MM.1S (cell line): Measurements from ENCODE around the gene MVB12B.

Experiments used
- DNase-seq: peaks from one replicate; pipeline ENCODE4 v3.0.0-alpha.2; 2015
- H2AFZ ChIP-seq: fragments of 300-600 bp; sonication (generic); 2 replicates; pipeline ENCODE4 v1.6.0; 2016; ENCODE audit warnings: antibody characterized with exemption, low read length
- H3F3A ChIP-seq: fragments of 300-600 bp; sonication (generic); 2 replicates; pipeline ENCODE4 v1.6.1; 2016; ENCODE audit warnings: mild to moderate bottlenecking, antibody characterized with exemption, low read length, moderate library complexity, mixed read lengths; ENCODE audit not compliant: insufficient read depth
- H3K27ac ChIP-seq: fragments of 300-600 bp; sonication (generic); 2 replicates; pipeline ENCODE4 v1.5.1; 2016; ENCODE audit warnings: mild to moderate bottlenecking, low read length
- H3K27me3 ChIP-seq: fragments of 300-600 bp; sonication (generic); replicated peaks from 2 replicates; pipeline ENCODE4 v1.6.0; 2016; ENCODE audit warnings: low read length; ENCODE audit not compliant: insufficient read depth
- H3K36me3 ChIP-seq: fragments of 300-600 bp; sonication (generic); replicated peaks from 2 replicates; pipeline ENCODE4 v1.6.1; 2016; ENCODE audit warnings: mild to moderate bottlenecking, low read length, mixed read lengths; ENCODE audit not compliant: insufficient read depth
- H3K4me1 ChIP-seq: fragments of 300-600 bp; sonication (generic); 2 replicates; pipeline ENCODE4 v1.6.1; 2016; ENCODE audit warnings: low read length, mixed read lengths
- H3K4me2 ChIP-seq: fragments of 300-600 bp; sonication (generic); 2 replicates; pipeline ENCODE4 v1.6.0; 2016; ENCODE audit warnings: low read depth, low read length
- H3K4me3 ChIP-seq: fragments of 300-600 bp; sonication (generic); 2 replicates; pipeline ENCODE4 v1.5.1; 2016; ENCODE audit warnings: low read length, mixed read lengths
- H3K79me2 ChIP-seq: fragments of 300-600 bp; sonication (generic); 2 replicates; pipeline ENCODE4 v1.6.1; 2016; ENCODE audit warnings: mixed run types, low read length, mixed read lengths
- H3K9ac ChIP-seq: fragments of 300-600 bp; sonication (generic); 2 replicates; pipeline ENCODE4 v1.6.1; 2016; ENCODE audit warnings: low read length, mixed read lengths
- H3K9me2 ChIP-seq: fragments of 300-600 bp; sonication (generic); replicated peaks from 2 replicates; pipeline ENCODE4 v1.6.1; 2016; ENCODE audit warnings: mild to moderate bottlenecking, low read length, mixed read lengths; ENCODE audit not compliant: insufficient read depth
- H3K9me3 ChIP-seq: fragments of 300-600 bp; sonication (generic); replicated peaks from 2 replicates; pipeline ENCODE4 v1.6.1; 2016; ENCODE audit warnings: mild to moderate bottlenecking, low read length, mixed read lengths; ENCODE audit not compliant: insufficient read depth
- H4K20me1 ChIP-seq: fragments of 300-600 bp; sonication (generic); 2 replicates; pipeline ENCODE4 v1.6.1; 2016; ENCODE audit warnings: mild to moderate bottlenecking, low read length, moderate library complexity, mixed read lengths; ENCODE audit not compliant: insufficient read depth
- CTCF ChIP-seq: fragments of 300-600 bp; sonication (generic); IDR thresholded peaks from 2 replicates; pipeline ENCODE4 v1.5.1; 2016; ENCODE audit warnings: antibody characterized with exemption, low read length, mixed read lengths
- EZH2 ChIP-seq: fragments of 300-600 bp; sonication (generic); optimal IDR thresholded peaks from 2 replicates; pipeline ENCODE3; 2017; ENCODE audit warnings: low read depth, mild to moderate bottlenecking, antibody characterized with exemption, low read length, mixed read lengths
- EZH2phosphoT487 ChIP-seq: fragments of 300-600 bp; sonication (generic); IDR thresholded peaks from 2 replicates; pipeline ENCODE4 v1.6.1; 2018; ENCODE audit warnings: antibody characterized with exemption, low read length

MVB12B gene

GRCh38 chr9:126287166-126287866, 39.3 kb upstream of the MVB12B start:
- Histone ChIP-seq H3K27ac (no peak overlapping the region), H3K36me3 (no peaks in the 10 kb centered on the region), H3K27me3 (no peaks in the 10 kb centered on the region), H4K20me1 (no peaks in the 10 kb centered on the region), H3K4me1 (no peaks in the 10 kb centered on the region), H3K4me2 (no peak overlapping the region), H2AFZ (no peak overlapping the region), H3K9me3 (no peaks in the 10 kb centered on the region), H3F3A (no peaks in the 10 kb centered on the region), H3K4me3 (no peak overlapping the region), H3K79me2 (no peaks in the 10 kb centered on the region), H3K9me2 (no peaks in the 10 kb centered on the region), H3K9ac (no peak overlapping the region)
- no peak for DNase-seq
- TF ChIP-seq EZH2 (no peak), CTCF (no peak), EZH2phosphoT487 (no peak)

- Histone ChIP-seq H3K9me2 (no peaks in the 10 kb centered on the region), H3K4me3 (no peak overlapping the region), H3K27ac (no peak overlapping the region), H3K9me3 (no peaks in the 10 kb centered on the region), H3K36me3 (no peaks in the 10 kb centered on the region), H3K4me2 (no peak overlapping the region), H3K4me1 (no peaks in the 10 kb centered on the region), H3K27me3 (no peaks in the 10 kb centered on the region), H4K20me1 (no peaks in the 10 kb centered on the region), H2AFZ (no peak overlapping the region), H3F3A (no peaks in the 10 kb centered on the region), H3K9ac (no peak overlapping the region), H3K79me2 (no peaks in the 10 kb centered on the region)
- no peak for DNase-seq
- TF ChIP-seq EZH2phosphoT487 (no peak), CTCF (no peak), EZH2 (no peak)
Measured at GRCh38 chr9:126290871-126291270, 35.8 kb upstream of the MVB12B start.

GRCh38 chr9:126291925-126292324, 34.7 kb upstream of the MVB12B start:
- H3K36me3 ChIP-seq = no peaks in the 10 kb centered on the region
- no peaks in the 10 kb centered on the region for H4K20me1 ChIP-seq
- H3K4me2 ChIP-seq = no peak overlapping the region
- TF ChIP-seq EZH2phosphoT487 (no peak), EZH2 (no peak), CTCF (no peak)
- no peaks in the 10 kb centered on the region for H3K9me2 ChIP-seq
- no peak overlapping the region for H3K9ac ChIP-seq
- no peaks in the 10 kb centered on the region for H3K9me3 ChIP-seq
- DNase-seq = no peak
- no peak overlapping the region for H2AFZ ChIP-seq
- H3K79me2 ChIP-seq = no peaks in the 10 kb centered on the region
- no peaks in the 10 kb centered on the region for H3K27me3 ChIP-seq
- no peaks in the 10 kb centered on the region for H3F3A ChIP-seq
- H3K27ac ChIP-seq = no peak overlapping the region
- H3K4me3 ChIP-seq = no peak overlapping the region
- no peaks in the 10 kb centered on the region for H3K4me1 ChIP-seq
